Astrocyte (in vitro differentiated cells and primary cell): ENCODE measurements around the gene ERBIN. TPM values are rescaled to one million over a fixed set of nuclear protein-coding genes. Genes with fewer than 3 reads are reported as not detected.
A peak's percentile ranks its signal among the peaks of the same experiment; 100 is the strongest.

Source experiments
- DNase-seq: peaks from one replicate; pipeline ENCODE4 v3.0.0-alpha.2; 2010; ENCODE audit warnings: low read depth
- FAIRE-seq: peaks from 2 replicates; lab custom pipeline; 2011; peaks lifted over from hg19 to GRCh38; lab: Jason Lieb, UNC
- H2AFZ ChIP-seq: 2 replicates; pipeline ENCODE4 v1.6.0; 2012; ENCODE audit warnings: low read depth, low read length, inconsistent platforms
- H3K27ac ChIP-seq: 2 replicates; pipeline ENCODE4 v1.5.1; 2011; ENCODE audit warnings: low read depth, low read length, inconsistent platforms
- H3K27me3 ChIP-seq: 2 replicates; pipeline ENCODE4 v1.6.0; 2011; ENCODE audit warnings: low read length, inconsistent platforms; ENCODE audit not compliant: insufficient read depth
- H3K36me3 ChIP-seq: 2 replicates; pipeline ENCODE4 v1.5.1; 2011; ENCODE audit warnings: low read length, inconsistent platforms; ENCODE audit not compliant: insufficient read depth
- H3K4me1 ChIP-seq: 2 replicates; pipeline ENCODE4 v1.5.1; 2011; ENCODE audit warnings: low read length, inconsistent platforms; ENCODE audit not compliant: insufficient read depth
- H3K4me2 ChIP-seq: 2 replicates; pipeline ENCODE4 v1.6.0; 2012; ENCODE audit warnings: low read length, inconsistent platforms
- H3K4me3 ChIP-seq: 2 replicates; pipeline ENCODE4 v1.5.1; 2011; ENCODE audit warnings: low read depth, mild to moderate bottlenecking, low read length, inconsistent platforms; ENCODE audit not compliant: insufficient read depth
- H3K79me2 ChIP-seq: 2 replicates; pipeline ENCODE4 v1.6.0; 2012; ENCODE audit warnings: mild to moderate bottlenecking, low read length, inconsistent platforms; ENCODE audit not compliant: insufficient read depth
- H3K9ac ChIP-seq: 2 replicates; pipeline ENCODE4 v1.6.0; 2012; ENCODE audit warnings: mild to moderate bottlenecking, low read length, inconsistent platforms
- H3K9me3 ChIP-seq: 2 replicates; pipeline ENCODE4 v1.5.1; 2012; ENCODE audit warnings: low read depth, mild to moderate bottlenecking, low read length, inconsistent platforms; ENCODE audit not compliant: insufficient read depth
- H4K20me1 ChIP-seq: 2 replicates; pipeline ENCODE4 v1.6.0; 2012; ENCODE audit warnings: low read length, inconsistent platforms; ENCODE audit not compliant: insufficient read depth
- H3K27ac Mint-ChIP-seq: one replicate; pipeline ENCODE4 v1.8.0; 2021; ENCODE audit warnings: mild to moderate bottlenecking, mixed read lengths; ENCODE audit not compliant: unreplicated experiment
- H3K27me3 Mint-ChIP-seq: one replicate; pipeline ENCODE4 v1.8.0; 2021; ENCODE audit warnings: low read depth, mixed read lengths; ENCODE audit not compliant: unreplicated experiment
- H3K36me3 Mint-ChIP-seq: one replicate; pipeline ENCODE4 v1.8.0; 2021; ENCODE audit warnings: low read depth, mixed read lengths; ENCODE audit not compliant: unreplicated experiment
- H3K4me1 Mint-ChIP-seq: one replicate; pipeline ENCODE4 v1.8.0; 2021; ENCODE audit warnings: low read depth, mixed read lengths; ENCODE audit not compliant: unreplicated experiment
- H3K4me3 Mint-ChIP-seq: one replicate; pipeline ENCODE4 v1.8.0; 2021; ENCODE audit warnings: mild to moderate bottlenecking, moderate library complexity, mixed read lengths; ENCODE audit not compliant: unreplicated experiment
- H3K9me3 Mint-ChIP-seq: one replicate; pipeline ENCODE4 v1.8.0; 2021; ENCODE audit warnings: mild to moderate bottlenecking, mixed read lengths; ENCODE audit not compliant: unreplicated experiment
- CTCF ChIP-seq: IDR thresholded peaks from 2 replicates; pipeline ENCODE4 v1.5.1; 2011; ENCODE audit warnings: low read depth, mild to moderate bottlenecking, inconsistent platforms, low read length, moderate library complexity; ENCODE audit not compliant: insufficient read depth
- EZH2 ChIP-seq: IDR thresholded peaks from 2 replicates; pipeline ENCODE4 v1.6.1; 2012; ENCODE audit warnings: mild to moderate bottlenecking, low read length, inconsistent platforms; ENCODE audit not compliant: insufficient read depth
- total RNA-seq: library from RNA; stranded (reverse); gene quantifications from 2 replicates; pipeline ENCODE4 v1.2.1, GENCODE V29; 2021

The ERBIN gene
- total RNA-seq, 1 donor from 2014 or later, result 83.4 TPM

DNA sequence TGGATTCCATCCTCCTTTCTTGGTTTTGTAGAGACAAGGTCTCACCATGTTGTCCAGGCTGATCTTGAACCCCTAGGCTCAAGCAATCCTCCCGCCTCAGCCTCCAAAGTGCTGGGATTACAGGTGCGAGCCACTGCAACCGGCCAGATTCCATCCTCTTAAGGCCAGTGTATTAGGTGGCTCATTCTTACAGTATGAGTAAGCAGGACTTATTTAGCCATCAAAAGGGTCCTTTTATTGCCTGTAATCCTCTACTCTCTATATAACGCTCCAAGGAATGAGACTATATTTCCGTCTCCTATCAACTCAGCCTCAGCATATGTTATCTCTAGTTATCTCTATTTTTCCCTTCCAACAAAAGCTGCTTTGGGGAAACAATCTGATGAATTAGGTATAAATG, 3.0 kb upstream of the ERBIN start:
- no peak overlapping the region for H3K27ac Mint-ChIP-seq
- no peaks in the 10 kb centered on the region for H3K36me3 ChIP-seq

DNA sequence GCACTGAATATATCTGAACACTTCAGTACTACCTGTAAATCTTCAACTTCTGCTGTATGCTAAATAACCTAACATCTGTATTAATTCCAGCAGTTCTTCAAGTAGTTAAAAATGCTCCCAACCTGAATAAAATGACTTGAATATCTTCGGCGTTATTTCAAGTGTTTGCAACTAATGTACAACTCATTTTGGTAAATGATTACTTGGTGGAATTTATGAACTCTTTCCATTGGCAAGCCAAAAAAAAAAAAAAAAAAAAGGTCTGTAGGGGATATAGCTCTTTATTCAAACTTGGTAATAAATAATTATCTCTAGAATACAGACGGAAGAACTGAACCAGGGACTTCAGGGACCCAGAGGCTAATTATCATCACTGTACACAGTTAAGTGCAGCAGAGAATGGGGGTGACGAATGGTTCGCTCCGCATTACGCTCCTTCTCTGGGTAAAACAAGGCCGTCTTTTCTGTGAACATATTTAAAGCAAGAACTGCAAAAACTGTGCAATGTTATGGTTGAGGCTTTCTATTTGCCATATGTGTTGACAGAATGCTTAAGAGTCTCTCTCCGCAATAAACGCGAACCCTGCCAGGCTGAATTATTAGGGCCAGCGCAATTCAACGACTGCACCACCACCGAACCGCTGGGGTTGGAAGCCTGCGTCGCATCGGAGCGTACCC, 1.9 kb upstream of the ERBIN start:
- H3K9me3 Mint-ChIP-seq, result no peaks in the 10 kb centered on the region
- peak overlapping the region; percentile 96 for H3K27ac Mint-ChIP-seq
- no peaks in the 10 kb centered on the region for H3K36me3 Mint-ChIP-seq
- FAIRE-seq, result no peak
- H3K36me3 ChIP-seq, result no peaks in the 10 kb centered on the region
- H3K9ac ChIP-seq, result peak overlapping the region; percentile 98
- H3K27me3 Mint-ChIP-seq, result no peaks in the 10 kb centered on the region
- H3K4me3 Mint-ChIP-seq, result peak overlapping the region; percentile 91
- peaks cover 31% of the 10 kb centered on the region for H3K79me2 ChIP-seq
- no peaks in the 10 kb centered on the region for H3K9me3 ChIP-seq
- H3K27me3 ChIP-seq, result no peaks in the 10 kb centered on the region
- peak overlapping the region; percentile 85 for H3K4me2 ChIP-seq
- TF ChIP-seq EZH2 (no peak), CTCF (no peak)
- H4K20me1 ChIP-seq, result peaks cover 13% of the 10 kb centered on the region
- peak overlapping the region; percentile 92 for H3K27ac ChIP-seq
- H2AFZ ChIP-seq, result peak overlapping the region; percentile 86
- DNase-seq, result no peak
- H3K4me1 ChIP-seq, result peaks cover 11% of the 10 kb centered on the region
- H3K4me3 ChIP-seq, result peak overlapping the region; percentile 62
- H3K4me1 Mint-ChIP-seq, result peaks cover 19% of the 10 kb centered on the region

More for the DNA sequence above, 3.0 kb upstream of the ERBIN start:
- Histone ChIP-seq H2AFZ (no peak overlapping the region), H3K4me2 (no peak overlapping the region), H3K9me3 (no peaks in the 10 kb centered on the region), H3K9ac (no peak overlapping the region), H3K27ac (no peak overlapping the region), H4K20me1 (peaks cover 5% of the 10 kb centered on the region), H3K79me2 (peaks cover 19% of the 10 kb centered on the region), H3K4me3 (no peak overlapping the region), H3K4me1 (peaks cover 11% of the 10 kb centered on the region), H3K27me3 (no peaks in the 10 kb centered on the region)
- no peak for TF ChIP-seq EZH2
- TF ChIP-seq CTCF, result no peak
- FAIRE-seq (no peak), DNase-seq (no peak)
- H3K4me1 Mint-ChIP-seq, result peaks cover 19% of the 10 kb centered on the region
- no peaks in the 10 kb centered on the region for H3K27me3 Mint-ChIP-seq
- H3K36me3 Mint-ChIP-seq, result no peaks in the 10 kb centered on the region
- no peaks in the 10 kb centered on the region for H3K9me3 Mint-ChIP-seq
- no peak overlapping the region for H3K4me3 Mint-ChIP-seq

DNA sequence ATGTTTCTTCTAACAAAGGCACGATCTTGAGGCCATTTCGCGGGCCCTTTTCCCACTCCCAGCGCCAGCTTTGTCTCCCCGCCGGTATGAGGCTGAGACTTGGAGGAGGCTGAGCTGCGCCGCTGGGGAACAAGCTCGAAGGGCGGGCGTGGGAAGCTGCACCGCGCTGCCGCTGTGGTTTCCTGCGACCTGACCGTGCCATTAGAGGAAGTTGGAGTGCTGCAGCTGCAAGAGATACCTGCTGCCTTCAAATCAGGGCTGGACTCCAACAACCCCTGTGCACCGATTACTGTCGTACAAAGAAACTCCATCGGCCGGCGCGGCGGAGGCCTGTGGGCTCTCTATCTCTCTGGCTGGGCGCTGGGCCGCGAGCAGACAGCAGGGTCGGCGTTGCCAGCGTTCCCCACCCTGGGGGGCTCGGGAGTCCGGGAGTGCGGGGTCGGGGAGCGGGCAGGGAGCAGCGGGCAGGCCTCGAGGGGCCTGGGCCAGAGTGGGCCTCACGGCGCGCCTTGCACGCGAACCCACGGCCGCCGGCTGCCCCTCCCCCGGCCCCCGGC, 1.3 kb upstream of the ERBIN start:
- TF ChIP-seq EZH2 (no peak), CTCF (no peak)
- Histone ChIP-seq H3K27me3 (no peaks in the 10 kb centered on the region), H4K20me1 (peaks cover 19% of the 10 kb centered on the region), H3K4me1 (peaks cover 11% of the 10 kb centered on the region), H3K4me3 (peak overlapping the region; percentile 62), H3K9ac (peak overlapping the region; percentile 98), H3K27ac (peak overlapping the region; percentile 92), H3K9me3 (no peaks in the 10 kb centered on the region), H3K79me2 (peaks cover 37% of the 10 kb centered on the region), H3K36me3 (no peaks in the 10 kb centered on the region), H2AFZ (peak overlapping the region; percentile 86), H3K4me2 (peak overlapping the region; percentile 85)
- no peaks in the 10 kb centered on the region for H3K27me3 Mint-ChIP-seq
- H3K36me3 Mint-ChIP-seq, result peaks cover 1% of the 10 kb centered on the region
- no peak for FAIRE-seq
- peaks cover 21% of the 10 kb centered on the region for H3K4me1 Mint-ChIP-seq
- DNase-seq, result peak; percentile 83
- no peaks in the 10 kb centered on the region for H3K9me3 Mint-ChIP-seq
- H3K4me3 Mint-ChIP-seq, result peak overlapping the region; percentile 91
- peak overlapping the region; percentile 96 for H3K27ac Mint-ChIP-seq
